GM18867 (cell line): ENCODE results near the gene OR10T2.
"Not testable (repeated sequence)": the region's sequence is repeated elsewhere in the genome, so short reads cannot be mapped to it uniquely, and the experiment has no call there.

Source experiments
- ATAC-seq: cut with Tn5 transposase; IDR thresholded peaks from one replicate; pipeline ENCODE4 v1.9.1; 2021; ENCODE audit warnings: mild to moderate bottlenecking, moderate library complexity; ENCODE audit not compliant: unreplicated experiment

The OR10T2 gene

DNA sequence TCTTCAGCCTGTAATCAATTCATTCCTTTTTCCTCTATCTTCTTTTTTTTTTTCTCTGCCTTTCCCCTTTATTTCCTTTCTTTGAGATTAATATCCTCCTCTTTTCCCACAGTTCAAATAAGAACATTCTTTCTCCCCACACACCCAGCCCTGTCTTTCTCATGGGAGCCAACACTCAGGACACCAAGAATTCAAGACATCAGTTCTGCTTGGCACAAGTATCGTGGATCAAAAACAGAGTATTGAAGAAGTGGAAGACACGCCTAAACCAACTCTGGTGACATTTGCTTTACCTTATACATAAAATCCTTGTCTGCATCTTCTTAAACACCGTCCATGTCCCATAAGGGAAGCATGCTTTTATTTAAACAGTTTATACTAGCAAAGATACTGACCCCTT lies 42.6 kb downstream of the OR10T2 start:
- ATAC-seq = no peak

- no peak for ATAC-seq
Observed at GRCh38 chr1:158355773-158356285, 43.4 kb downstream of the OR10T2 start.

GRCh38 chr1:158354255-158354654 lies 45.0 kb downstream of the OR10T2 start:
- no peak for ATAC-seq

- ATAC-seq = no peak
Observed at GRCh38 chr1:158353303-158354075, 45.8 kb downstream of the OR10T2 start, which contains the start of gene CD1E. TSS of gene CD1E (plus strand) at chr1:158353894. CDS start at chr1:158353989, 95 bp downstream.

DNA sequence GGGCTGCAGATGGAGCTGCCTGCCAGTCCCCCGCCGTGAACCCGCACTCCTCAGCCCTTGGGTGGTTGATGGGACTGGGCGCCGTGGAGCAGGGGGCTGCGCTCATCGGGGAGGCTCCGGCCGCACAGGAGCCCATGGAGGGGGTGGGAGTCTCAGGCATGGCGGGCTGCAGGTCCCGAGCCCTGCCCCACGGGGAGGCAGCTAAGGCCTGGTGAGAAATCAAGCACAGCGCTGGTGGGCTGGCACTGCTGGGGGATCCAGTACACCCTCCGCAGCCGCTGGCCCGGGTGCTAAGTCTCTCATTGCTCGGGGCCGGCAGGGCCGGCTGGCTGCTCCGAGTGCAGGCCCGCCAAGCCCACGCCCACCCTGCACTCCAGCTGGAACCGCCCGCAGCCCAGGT lies 50.3 kb downstream of the OR10T2 start:
- ATAC-seq = not testable (repeated sequence)
